Mammary microvascular endothelial cell (primary cell): Measurements from ENCODE around the gene GON4L. TPM values are rescaled to one million over a fixed set of nuclear protein-coding genes. Genes with fewer than 3 reads are reported as not detected.

ENCODE experiments used
- total RNA-seq: library from RNA; depleted of rRNA; stranded (reverse); fragments of >200 nt; gene quantifications from 2 replicates; pipeline ENCODE4 v1.2.3, GENCODE V29; 2015

GON4L gene
- 14.5 and 15.2 TPM in 2 replicates for total RNA-seq

GRCh38 chr1:155856975-155857930, at the start of gene GON4L:
Gene GON4L (minus strand): TSS chr1:155857214. CDS start chr1:155853780, 3,434 bp downstream.

GRCh38 chr1:155859234-155859829, 2.3 kb upstream of the GON4L start, which contains the start of gene SYT11:
Gene SYT11 (plus strand): TSS chr1:155859567. CDS start chr1:155859762, 195 bp downstream.

Other genes with a start within 250 kb of the GON4L start
- gene MSTO1, start 247.0 kb downstream of the GON4L start, total RNA-seq: 9.7 and 18.6 TPM in 2 replicates
- gene YY1AP1, start 168.4 kb downstream of the GON4L start, total RNA-seq: 23.6 and 24.8 TPM in 2 replicates
- gene DAP3, start 168.1 kb downstream of the GON4L start, total RNA-seq: 85.8 and 95.3 TPM in 2 replicates
- 24.2 and 24.4 TPM in 2 replicates for gene SYT11, start 2.4 kb upstream of the GON4L start, total RNA-seq
- 31.4 and 38.4 TPM in 2 replicates for gene RIT1, start 54.1 kb upstream of the GON4L start, total RNA-seq
- gene KHDC4, start 77.2 kb upstream of the GON4L start, total RNA-seq: 17.7 and 20.1 TPM in 2 replicates
- gene RXFP4, start 84.4 kb upstream of the GON4L start, total RNA-seq: not detected in 2 replicates
- 79.5 and 79.9 TPM in 2 replicates for gene ARHGEF2, start 121.3 kb upstream of the GON4L start, total RNA-seq
- 460 and 503 TPM in 2 replicates for gene SSR2, start 163.7 kb upstream of the GON4L start, total RNA-seq
- gene UBQLN4, start 196.6 kb upstream of the GON4L start, total RNA-seq: 30.1 and 30.8 TPM in 2 replicates
- gene LAMTOR2, start 197.6 kb upstream of the GON4L start, total RNA-seq: 93.0 and 94.1 TPM in 2 replicates
- gene RAB25, start 203.9 kb upstream of the GON4L start, total RNA-seq: not detected in 2 replicates
- gene MEX3A, start 225.3 kb upstream of the GON4L start, total RNA-seq: 1.8 and 2.8 TPM in 2 replicates